OCI-LY3 (cell line): ENCODE measurements around the gene CDC20B.

Experiments used
- EZH2phosphoT487 ChIP-seq: fragments of 200-600 bp; shearing (Covaris generic); IDR thresholded peaks from 2 replicates; pipeline ENCODE4 v1.6.1; 2018; ENCODE audit warnings: antibody characterized with exemption, mixed run types, low read depth
- TF ChIP-seq, protein P1 (sequence below): fragments of 200-600, 300-600 bp; sonication (generic); IDR thresholded peaks from 2 replicates; pipeline ENCODE4 v1.5.1; 2014; ENCODE audit warnings: antibody characterized with exemption, low read length, low read depth

DNA sequence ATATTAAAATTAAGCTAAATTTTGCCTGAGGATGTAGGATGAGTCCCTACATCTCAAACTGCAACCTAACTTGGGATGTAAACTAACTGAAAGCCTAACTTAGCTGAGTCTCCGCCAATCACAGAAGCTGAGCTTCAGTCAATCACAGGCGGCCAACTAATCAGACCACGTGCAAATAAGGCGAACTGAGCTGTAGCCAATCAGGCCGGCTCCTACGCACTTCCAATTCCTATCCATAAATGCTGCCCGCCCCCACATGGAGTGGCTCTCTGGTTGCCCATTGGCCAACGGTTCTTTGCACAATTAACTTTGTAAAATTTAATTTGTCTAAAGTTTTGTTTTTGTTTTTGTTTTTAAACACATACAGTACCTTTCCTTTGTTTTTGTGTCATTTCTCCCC is 26.9 kb downstream of the CDC20B start:
- TF ChIP-seq, protein P1, sequence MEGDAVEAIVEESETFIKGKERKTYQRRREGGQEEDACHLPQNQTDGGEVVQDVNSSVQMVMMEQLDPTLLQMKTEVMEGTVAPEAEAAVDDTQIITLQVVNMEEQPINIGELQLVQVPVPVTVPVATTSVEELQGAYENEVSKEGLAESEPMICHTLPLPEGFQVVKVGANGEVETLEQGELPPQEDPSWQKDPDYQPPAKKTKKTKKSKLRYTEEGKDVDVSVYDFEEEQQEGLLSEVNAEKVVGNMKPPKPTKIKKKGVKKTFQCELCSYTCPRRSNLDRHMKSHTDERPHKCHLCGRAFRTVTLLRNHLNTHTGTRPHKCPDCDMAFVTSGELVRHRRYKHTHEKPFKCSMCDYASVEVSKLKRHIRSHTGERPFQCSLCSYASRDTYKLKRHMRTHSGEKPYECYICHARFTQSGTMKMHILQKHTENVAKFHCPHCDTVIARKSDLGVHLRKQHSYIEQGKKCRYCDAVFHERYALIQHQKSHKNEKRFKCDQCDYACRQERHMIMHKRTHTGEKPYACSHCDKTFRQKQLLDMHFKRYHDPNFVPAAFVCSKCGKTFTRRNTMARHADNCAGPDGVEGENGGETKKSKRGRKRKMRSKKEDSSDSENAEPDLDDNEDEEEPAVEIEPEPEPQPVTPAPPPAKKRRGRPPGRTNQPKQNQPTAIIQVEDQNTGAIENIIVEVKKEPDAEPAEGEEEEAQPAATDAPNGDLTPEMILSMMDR = no peak
- no peak for TF ChIP-seq EZH2phosphoT487
